Endothelial cell of hepatic sinusoid (primary cell): ENCODE results near the gene PGPEP1.

ENCODE experiments used
- in situ Hi-C: cut with HindIII; loops from 2 replicates; pipeline ENCODE4 v1.10.0; 2017; ENCODE audit warnings: low sequenced_read_pairs

PGPEP1 gene

GRCh38 chr19:18308051-18308947, 32.1 kb upstream of the PGPEP1 start:
- in situ Hi-C loops: no loop called here

GRCh38 chr19:18308948-18309325, 31.5 kb upstream of the PGPEP1 start:
- in situ Hi-C loops: no loop called here

GRCh38 chr19:18309525-18310064, 30.8 kb upstream of the PGPEP1 start:
- in situ Hi-C loops: no loop called here

- in situ Hi-C loops: no loop called here
Measured at GRCh38 chr19:18310118-18310909, 30.1 kb upstream of the PGPEP1 start.

GRCh38 chr19:18310966-18311365, 29.4 kb upstream of the PGPEP1 start:
- in situ Hi-C loops: no loop called here

GRCh38 chr19:18311502-18312091, 28.8 kb upstream of the PGPEP1 start:
- in situ Hi-C loops: no loop called here

- in situ Hi-C loops: no loop called here
Measured at GRCh38 chr19:18312092-18312534, 28.3 kb upstream of the PGPEP1 start.

GRCh38 chr19:18313398-18313797, 27.0 kb upstream of the PGPEP1 start:
- in situ Hi-C loops: no loop called here

GRCh38 chr19:18317961-18318800, 22.2 kb upstream of the PGPEP1 start:
- in situ Hi-C loops: no loop called here

GRCh38 chr19:18319591-18320135, 20.7 kb upstream of the PGPEP1 start:
- in situ Hi-C loops: loop anchor here (10.0 kb wide), 1 partner anchor 155 kb away; no protein-coding TSS in a partner anchor

GRCh38 chr19:18320865-18321733, 19.3 kb upstream of the PGPEP1 start:
- in situ Hi-C loops: loop anchor here (10.0 kb wide), 1 partner anchor 156 kb away; no protein-coding TSS in a partner anchor

- in situ Hi-C loops: loop anchor here (10.0 kb wide), 1 partner anchor 157 kb away; no protein-coding TSS in a partner anchor
Measured at GRCh38 chr19:18321734-18322102, 18.7 kb upstream of the PGPEP1 start.

- in situ Hi-C loops: loop anchor here (10.0 kb wide), 1 partner anchor 158 kb away; no protein-coding TSS in a partner anchor
Measured at GRCh38 chr19:18322318-18322758, 18.1 kb upstream of the PGPEP1 start.

GRCh38 chr19:18322759-18323460, 17.5 kb upstream of the PGPEP1 start, which contains the start of gene LSM4:
LSM4 (minus strand) TSS chr19:18323076; CDS start chr19:18323020, 56 bp downstream.
- in situ Hi-C loops: loop anchor here (10.0 kb wide), 1 partner anchor 158 kb away; no protein-coding TSS in a partner anchor

GRCh38 chr19:18324373-18324731, 16.0 kb upstream of the PGPEP1 start:
- in situ Hi-C loops: loop anchor here (10.0 kb wide), 1 partner anchor 160 kb away; no protein-coding TSS in a partner anchor

GRCh38 chr19:18326772-18327171, 13.6 kb upstream of the PGPEP1 start:
- in situ Hi-C loops: loop anchor here (10.0 kb wide), 1 partner anchor 162 kb away; no protein-coding TSS in a partner anchor

GRCh38 chr19:18328340-18329034, 11.9 kb upstream of the PGPEP1 start:
- in situ Hi-C loops: loop anchor here (10.0 kb wide), 1 partner anchor 164 kb away; no protein-coding TSS in a partner anchor
